Activated CD8-positive, alpha-beta T cell treated with anti-CD3 and anti-CD28 coated beads for 36 hours (primary cell): ENCODE results near the gene TMPRSS7. TPM values are rescaled to one million over a fixed set of nuclear protein-coding genes. Genes with fewer than 3 reads are reported as not detected.

Experiments used
- ATAC-seq: fragments of 200-7000 bp; cut with Tn5 transposase; one replicate; pipeline ENCODE4 v1.10.0; 2021; ENCODE audit warnings: mild to moderate bottlenecking, moderate library complexity
- CTCF ChIA-PET: fragments of 350-600 bp; sonication (Branson Sonifier 250); formaldehyde crosslinking; loops from one replicate; lab custom pipeline; 2021; ENCODE audit warnings: antibody characterized with exemption; lab: Charles Lee
- POLR2A ChIA-PET: fragments of 350-600 bp; sonication (Branson Sonifier 250); formaldehyde crosslinking; loops from one replicate; lab custom pipeline; 2021; ENCODE audit warnings: antibody characterized with exemption; lab: Charles Lee
- DNase-seq: peaks from one replicate; pipeline ENCODE4 v3.0.0-alpha.2; 2020
- H3K27ac Mint-ChIP-seq: one replicate; pipeline ENCODE4 v1.8.0; 2021; ENCODE audit warnings: mild to moderate bottlenecking, mixed read lengths
- H3K27me3 Mint-ChIP-seq: one replicate; pipeline ENCODE4 v1.8.0; 2021; ENCODE audit warnings: mixed read lengths
- H3K36me3 Mint-ChIP-seq: one replicate; pipeline ENCODE4 v1.8.0; 2021; ENCODE audit warnings: low read depth, mixed read lengths
- H3K4me1 Mint-ChIP-seq: one replicate; pipeline ENCODE4 v1.8.0; 2021; ENCODE audit warnings: low read depth, mixed read lengths
- H3K4me3 Mint-ChIP-seq: one replicate; pipeline ENCODE4 v1.8.0; 2021; ENCODE audit warnings: mild to moderate bottlenecking, moderate library complexity, mixed read lengths
- H3K9me3 Mint-ChIP-seq: one replicate; pipeline ENCODE4 v1.8.0; 2021; ENCODE audit warnings: mixed read lengths
- intact Hi-C: fragments of 100-400 bp; cut with micrococcal nuclease; formaldehyde crosslinking; loops from one replicate; pipeline ENCODE4 v1.10.0; 2022
- total RNA-seq, 2 experiments: library from RNA; stranded (reverse); gene quantifications; one replicate each; pipeline ENCODE4 v1.2.3, GENCODE V29; 2021
- TF ChIP-seq, protein P1 (sequence below): fragments of 200-600 bp; IDR thresholded peaks from one replicate; pipeline ENCODE4 v1.8.0; 2022; ENCODE audit warnings: antibody characterized with exemption, mild to moderate bottlenecking

TMPRSS7 gene
- total RNA-seq, 2 experiments from 2014 or later, result not detected

DNA sequence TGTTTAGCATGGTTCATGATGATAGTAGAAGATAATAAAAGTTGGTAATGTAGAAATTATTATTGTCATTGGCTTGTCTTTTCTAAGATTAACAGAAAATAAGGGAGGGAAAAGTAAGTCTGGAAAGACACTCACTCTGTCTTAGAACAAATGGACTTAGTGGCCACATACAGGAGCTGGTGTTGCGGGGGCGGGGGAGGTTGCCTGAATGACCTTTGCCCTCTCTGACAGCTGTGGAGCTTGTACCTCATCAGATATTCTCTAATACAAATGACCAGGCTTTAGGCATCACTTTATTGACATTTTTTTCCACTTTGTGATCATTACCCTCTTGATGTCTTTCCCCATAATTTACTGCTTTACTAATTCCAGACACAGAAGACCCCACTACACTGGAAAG, 29.9 kb upstream of the TMPRSS7 start:
- CTCF ChIA-PET, result interaction anchor here (1.6 to 21.1 kb wide), 6 partner anchors 9 to 38 kb away, joined by 4 to 477 read pairs (median 8); no protein-coding TSS in a partner anchor
- TF ChIP-seq, protein P1, sequence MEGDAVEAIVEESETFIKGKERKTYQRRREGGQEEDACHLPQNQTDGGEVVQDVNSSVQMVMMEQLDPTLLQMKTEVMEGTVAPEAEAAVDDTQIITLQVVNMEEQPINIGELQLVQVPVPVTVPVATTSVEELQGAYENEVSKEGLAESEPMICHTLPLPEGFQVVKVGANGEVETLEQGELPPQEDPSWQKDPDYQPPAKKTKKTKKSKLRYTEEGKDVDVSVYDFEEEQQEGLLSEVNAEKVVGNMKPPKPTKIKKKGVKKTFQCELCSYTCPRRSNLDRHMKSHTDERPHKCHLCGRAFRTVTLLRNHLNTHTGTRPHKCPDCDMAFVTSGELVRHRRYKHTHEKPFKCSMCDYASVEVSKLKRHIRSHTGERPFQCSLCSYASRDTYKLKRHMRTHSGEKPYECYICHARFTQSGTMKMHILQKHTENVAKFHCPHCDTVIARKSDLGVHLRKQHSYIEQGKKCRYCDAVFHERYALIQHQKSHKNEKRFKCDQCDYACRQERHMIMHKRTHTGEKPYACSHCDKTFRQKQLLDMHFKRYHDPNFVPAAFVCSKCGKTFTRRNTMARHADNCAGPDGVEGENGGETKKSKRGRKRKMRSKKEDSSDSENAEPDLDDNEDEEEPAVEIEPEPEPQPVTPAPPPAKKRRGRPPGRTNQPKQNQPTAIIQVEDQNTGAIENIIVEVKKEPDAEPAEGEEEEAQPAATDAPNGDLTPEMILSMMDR, result no peak
- ATAC-seq (no peak), DNase-seq (peak; percentile 30)
- intact Hi-C loops, result no loop called here
- H3K36me3 Mint-ChIP-seq, result no peaks in the 10 kb centered on the region
- H3K4me1 Mint-ChIP-seq, result peaks cover 44% of the 10 kb centered on the region
- POLR2A ChIA-PET, result interaction anchor here (1.7 kb wide), 1 partner anchor 8 kb away, joined by 9 read pairs; no protein-coding TSS in a partner anchor
- no peaks in the 10 kb centered on the region for H3K27me3 Mint-ChIP-seq
- no peak overlapping the region for H3K4me3 Mint-ChIP-seq
- no peaks in the 10 kb centered on the region for H3K9me3 Mint-ChIP-seq
- peak overlapping the region; percentile 59 for H3K27ac Mint-ChIP-seq

DNA sequence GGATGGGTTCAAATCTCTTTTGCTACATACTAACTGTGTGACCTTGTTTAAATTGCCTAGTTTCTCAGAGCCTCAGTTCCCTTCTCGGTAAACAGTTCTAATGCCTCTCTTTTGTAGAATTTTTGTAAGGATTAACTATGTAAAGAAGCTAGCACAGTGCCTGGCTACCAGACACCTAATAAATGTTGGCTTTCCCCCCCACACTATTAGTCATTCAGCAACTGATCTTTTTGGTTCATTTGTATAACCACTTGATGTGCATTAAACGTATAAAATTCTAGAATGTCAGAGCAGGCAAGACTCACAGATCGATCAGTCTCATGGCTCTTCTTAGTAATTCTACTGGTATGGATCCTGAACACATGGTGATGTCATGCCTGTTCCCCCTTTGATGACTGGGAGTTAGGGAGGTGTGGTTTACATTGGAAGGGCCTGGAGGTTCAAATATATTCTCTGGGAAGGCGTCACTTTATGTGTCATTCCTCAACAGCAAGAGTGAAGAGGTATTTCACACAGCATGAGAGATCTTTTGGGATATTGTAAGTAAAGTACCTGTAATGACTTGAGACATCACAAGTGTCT, 29.4 kb upstream of the TMPRSS7 start:
- H3K27me3 Mint-ChIP-seq, result no peaks in the 10 kb centered on the region
- ChIA-PET POLR2A (interaction anchor here (0.6 to 0.7 kb wide), 3 partner anchors 12 to 667 kb away, joined by 3 to 6 read pairs (median 3); no protein-coding TSS in a partner anchor), CTCF (interaction anchor here (2.6 to 21.1 kb wide), 3 partner anchors 8 to 38 kb away, joined by 8 to 477 read pairs (median 70); no protein-coding TSS in a partner anchor)
- no peaks in the 10 kb centered on the region for H3K36me3 Mint-ChIP-seq
- peak overlapping the region; percentile 26 for H3K27ac Mint-ChIP-seq
- peaks cover 42% of the 10 kb centered on the region for H3K4me1 Mint-ChIP-seq
- intact Hi-C loops, result no loop called here
- no peak overlapping the region for H3K4me3 Mint-ChIP-seq
- TF ChIP-seq, protein P1, result no peak
- ATAC-seq (no peak), DNase-seq (no peak)
- no peaks in the 10 kb centered on the region for H3K9me3 Mint-ChIP-seq

- Mint-ChIP-seq H3K36me3 (no peaks in the 10 kb centered on the region), H3K27ac (no peak overlapping the region), H3K9me3 (no peaks in the 10 kb centered on the region), H3K4me3 (no peak overlapping the region), H3K4me1 (peaks cover 30% of the 10 kb centered on the region), H3K27me3 (no peaks in the 10 kb centered on the region)
- POLR2A ChIA-PET, result interaction anchor here (2.7 kb wide), 2 partner anchors 15 to 28 kb away, joined by 11 to 14 read pairs; partner anchors contain the start of gene ABHD10
- ATAC-seq (no peak), DNase-seq (no peak)
- CTCF ChIA-PET, result interaction anchor here (0.9 to 3.1 kb wide), 6 partner anchors 8 to 291 kb away, joined by 3 to 31 read pairs (median 10); no protein-coding TSS in a partner anchor
- intact Hi-C loops, result no loop called here
- TF ChIP-seq, protein P1, result no peak
Observed at GRCh38 chr3:112007633-112008032, 26.9 kb upstream of the TMPRSS7 start.

GRCh38 chr3:112009670-112010069, 24.9 kb upstream of the TMPRSS7 start:
- Mint-ChIP-seq H3K27me3 (no peaks in the 10 kb centered on the region), H3K9me3 (no peaks in the 10 kb centered on the region), H3K4me3 (no peak overlapping the region), H3K4me1 (peaks cover 22% of the 10 kb centered on the region), H3K27ac (no peak overlapping the region), H3K36me3 (no peaks in the 10 kb centered on the region)
- ATAC-seq, result no peak
- intact Hi-C loops, result no loop called here
- CTCF ChIA-PET, result interaction anchor here (1.2 to 8.4 kb wide), 3 partner anchors 15 to 42 kb away, joined by 5 to 477 read pairs (median 6); partner anchors contain the start of gene TAGLN3
- TF ChIP-seq, protein P1, result no peak
- no peak for DNase-seq
- POLR2A ChIA-PET, result no interaction called here

GRCh38 chr3:112010636-112011035, 23.9 kb upstream of the TMPRSS7 start:
- intact Hi-C loops, result no loop called here
- H3K27me3 Mint-ChIP-seq, result no peaks in the 10 kb centered on the region
- H3K9me3 Mint-ChIP-seq, result no peaks in the 10 kb centered on the region
- H3K27ac Mint-ChIP-seq, result no peak overlapping the region
- H3K4me1 Mint-ChIP-seq, result peaks cover 15% of the 10 kb centered on the region
- POLR2A ChIA-PET, result no interaction called here
- CTCF ChIA-PET, result interaction anchor here (1.2 to 8.4 kb wide), 4 partner anchors 16 to 295 kb away, joined by 5 to 477 read pairs (median 64); partner anchors contain the start of gene TAGLN3
- TF ChIP-seq, protein P1, result no peak
- no peak for DNase-seq
- ATAC-seq, result no peak
- H3K36me3 Mint-ChIP-seq, result no peaks in the 10 kb centered on the region
- H3K4me3 Mint-ChIP-seq, result no peak overlapping the region
